Measurements from ENCODE around the gene C3.

Gene C3

GRCh38 chr19:6730153-6730804 lies 9.8 kb upstream of the C3 start:
- DNase-seq: peak; percentile 77

- no peak for DNase-seq
These were observed 9.2 kb upstream of the C3 start for GRCh38 chr19:6729573-6730152.

GRCh38 chr19:6728346-6728745 lies 7.9 kb upstream of the C3 start:
- no peak for DNase-seq

- DNase-seq: no peak
These were observed 5.2 kb upstream of the C3 start for GRCh38 chr19:6725513-6726231.

GRCh38 chr19:6724631-6725492 lies 4.4 kb upstream of the C3 start:
- DNase-seq: no peak

- no peak for DNase-seq
These were observed 3.3 kb upstream of the C3 start for GRCh38 chr19:6723738-6724137.

- peak; percentile 82 for DNase-seq
These were observed 2.7 kb upstream of the C3 start for GRCh38 chr19:6723108-6723618.

GRCh38 chr19:6721773-6722172 lies 1.3 kb upstream of the C3 start:
- DNase-seq: no peak

- no peak for DNase-seq
These were observed 656 bp upstream of the C3 start for GRCh38 chr19:6721138-6721474.

- DNase-seq: no peak
These were observed 470 bp downstream of the C3 start for GRCh38 chr19:6719992-6720368.

GRCh38 chr19:6719540-6719861 lies 949 bp downstream of the C3 start:
- no peak for DNase-seq

GRCh38 chr19:6718741-6719539 lies 1.5 kb downstream of the C3 start:
- DNase-seq: peak; percentile 54

- DNase-seq: no peak
These were observed 2.2 kb downstream of the C3 start for GRCh38 chr19:6718111-6718740.

GRCh38 chr19:6717441-6717971 lies 2.9 kb downstream of the C3 start:
- no peak for DNase-seq

GRCh38 chr19:6717036-6717435 lies 3.4 kb downstream of the C3 start:
- DNase-seq: no peak

- DNase-seq: no peak
These were observed 3.9 kb downstream of the C3 start for GRCh38 chr19:6716610-6716970.

- no peak for DNase-seq
These were observed 5.5 kb downstream of the C3 start for GRCh38 chr19:6714749-6715555.

GRCh38 chr19:6713773-6714692 lies 6.4 kb downstream of the C3 start:
- no peak for DNase-seq

GRCh38 chr19:6712692-6713670 lies 7.5 kb downstream of the C3 start:
- DNase-seq: no peak

All from NCI-H226 (cell line).